Measurements from ENCODE around the gene GRIN2D.
A peak's percentile ranks its signal among the peaks of the same experiment; 100 is the strongest.

The GRIN2D gene

GRCh38 chr19:48400018-48400742, 6.7 kb downstream of the GRIN2D start (continued):
- TF ChIP-seq KLF17 (tag by site-specific recombination; IDR thresholded peaks at IDR 0.05) (0 out of 2 replicates have a peak, but pooled peaks have one; percentile 41), KLF1 (tag by site-specific recombination; IDR thresholded peaks at IDR 0.05) (peak; percentile 13; the same call in 1 of the 2 replicates), REST (tag by site-specific recombination; IDR thresholded peaks at IDR 0.05) (peak; percentile 95), PRDM10 (tag by site-specific recombination; IDR thresholded peaks at IDR 0.05) (peak; percentile 83), ZIC2 (tag by site-specific recombination; IDR thresholded peaks at IDR 0.05) (peak; percentile 58), HOXD13 (CRISPR knock-in tag; IDR thresholded peaks at IDR 0.05; ENCODE audit: borderline replicate concordance) (no peak), ZBTB6 (tag by site-specific recombination; IDR thresholded peaks at IDR 0.05) (peak; percentile 82), ZFP69B (tag by site-specific recombination; IDR thresholded peaks at IDR 0.05) (peak; percentile 76), ZNF488 (tag by site-specific recombination; IDR thresholded peaks at IDR 0.05) (no peak), ZNF639 (tag by site-specific recombination; IDR thresholded peaks at IDR 0.05) (no peak), ZBTB7A (tag by site-specific recombination; IDR thresholded peaks at IDR 0.05; ENCODE audit: low read depth) (0 out of 2 replicates have a peak, but pooled peaks have one; percentile 28), ZNF660 (tag by site-specific recombination; IDR thresholded peaks at IDR 0.05) (peak; percentile 60; the same call in 1 of the 2 replicates), BCL11B (tag by site-specific recombination; IDR thresholded peaks at IDR 0.05; ENCODE audit: low read depth) (peak; percentile 42), ZNF600 (tag by site-specific recombination; IDR thresholded peaks at IDR 0.05) (peak; percentile 69), ZXDB (tag by site-specific recombination; IDR thresholded peaks at IDR 0.05) (peak; percentile 90), ZNF518A (tag by site-specific recombination; conservative IDR thresholded peaks at IDR 0.05; ENCODE audit: low read depth) (peak; percentile 34; the same call in 1 of the 2 replicates), RBAK (tag by site-specific recombination; IDR thresholded peaks at IDR 0.05) (no peak), ZNF561 (tag by site-specific recombination; IDR thresholded peaks at IDR 0.05; ENCODE audit: borderline replicate concordance) (peak; percentile 76; the same call in 1 of the 2 replicates), ZNF692 (tag by site-specific recombination; IDR thresholded peaks at IDR 0.05) (peak; percentile 68; the same call in 1 of the 2 replicates)
